Peyer's patch (tissue), 4 donors: ENCODE measurements around the gene ELMO1. TPM values are rescaled to one million over a fixed set of nuclear protein-coding genes. Genes with fewer than 3 reads are reported as not detected.

Experiments used
- DNase-seq, 3 donors: peaks; one replicate each; pipeline ENCODE4 v3.0.0-alpha.2; 2017 to 2019
- H3K27ac ChIP-seq, 4 donors: fragments of 200-600 bp; sonication (generic); one replicate each; pipeline ENCODE4 v1.5.1; 2016 to 2019
- H3K27me3 ChIP-seq, 2 donors: fragments of 200-600 bp; sonication (generic); one replicate each; pipeline ENCODE4 v1.5.1; 2019
- H3K36me3 ChIP-seq, 3 donors: fragments of 200-600 bp; sonication (generic); one replicate each; pipeline ENCODE4 v1.5.1; 2016 to 2019
- H3K4me1 ChIP-seq, 4 donors: fragments of 200-600 bp; sonication (generic); one replicate each; pipeline ENCODE4 v1.5.1; 2016 to 2019
- H3K4me3 ChIP-seq, 4 donors: fragments of 200-600 bp; sonication (generic); 1 replicate in 3 of 4; 2 replicates in 1 of 4; pipeline ENCODE4 v1.5.1; 2016 to 2019; ENCODE audit warnings: mild to moderate bottlenecking in 1 of 4
- H3K9me3 ChIP-seq, 4 donors: fragments of 200-600 bp; sonication (generic); one replicate each; pipeline ENCODE4 v1.5.1; 2016 to 2019; ENCODE audit warnings: mild to moderate bottlenecking in 1 of 4
- CTCF ChIP-seq, 6 experiments: fragments of 450-650 bp in 4 of 6; fragments of 200-600 bp in 2 of 6; sonication (generic) in 1 of 6; IDR thresholded peaks; one replicate each; pipeline ENCODE4 v1.5.1; 2017 to 2019; ENCODE audit warnings: antibody characterized with exemption in 6 of 6, mild to moderate bottlenecking in 3 of 6, moderate library complexity in 1 of 6
- POLR2A ChIP-seq, 2 donors: fragments of 450-650 bp; IDR thresholded peaks; one replicate each; pipeline ENCODE4 v1.5.1; 2017; ENCODE audit warnings: antibody characterized with exemption in 2 of 2, mild to moderate bottlenecking in 2 of 2, moderate library complexity in 2 of 2
- total RNA-seq, 4 donors: library from RNA; depleted of rRNA; stranded (reverse); fragments of >200 nt; gene quantifications; one replicate each; pipeline ENCODE4 v1.1.0, GENCODE V29; 2016

The ELMO1 gene
- total RNA-seq, 4 donors from 2014 or later, result 43.1 to 381 (median 72.2) TPM

- H3K27ac ChIP-seq, result no peak overlapping the region
- TF ChIP-seq CTCF (IDR thresholded peaks at IDR 0.05) (no peak), POLR2A (IDR thresholded peaks at IDR 0.05) (no peak)
- peaks cover 0 to 11% (median 0%) of the 10 kb centered on the region in 4 donors for H3K4me1 ChIP-seq
- H3K27me3 ChIP-seq, result no peaks in the 10 kb centered on the region
- DNase-seq, result no peak
- no peak overlapping the region for H3K4me3 ChIP-seq
- no peaks in the 10 kb centered on the region for H3K9me3 ChIP-seq
- H3K36me3 ChIP-seq, result no peaks in the 10 kb centered on the region
These were observed 463.9 kb downstream of the ELMO1 start for GRCh38 chr7:36984710-36985312.

- peaks cover 0 to 11% (median 0%) of the 10 kb centered on the region in 4 donors for H3K4me1 ChIP-seq
- no peak overlapping the region for H3K27ac ChIP-seq
- no peak overlapping the region for H3K4me3 ChIP-seq
- no peak for TF ChIP-seq CTCF (IDR thresholded peaks at IDR 0.05)
- TF ChIP-seq POLR2A (IDR thresholded peaks at IDR 0.05), result no peak
- no peaks in the 10 kb centered on the region for H3K27me3 ChIP-seq
- H3K9me3 ChIP-seq, result no peaks in the 10 kb centered on the region
- H3K36me3 ChIP-seq, result no peaks in the 10 kb centered on the region
- DNase-seq, result no peak
These were observed 464.6 kb downstream of the ELMO1 start for GRCh38 chr7:36984041-36984521.

- no peaks in the 10 kb centered on the region for H3K9me3 ChIP-seq
- DNase-seq, result no peak
- no peak overlapping the region for H3K27ac ChIP-seq
- no peaks in the 10 kb centered on the region for H3K27me3 ChIP-seq
- H3K4me3 ChIP-seq, result no peak overlapping the region
- H3K36me3 ChIP-seq, result no peaks in the 10 kb centered on the region
- TF ChIP-seq POLR2A (IDR thresholded peaks at IDR 0.05), result no peak
- TF ChIP-seq CTCF (IDR thresholded peaks at IDR 0.05), result no peak
- H3K4me1 ChIP-seq, result peaks cover 0 to 11% (median 0%) of the 10 kb centered on the region in 4 donors
These were observed 465.9 kb downstream of the ELMO1 start for GRCh38 chr7:36982766-36983165.

GRCh38 chr7:36979810-36980248, 468.8 kb downstream of the ELMO1 start:
- Histone ChIP-seq H3K4me3 (no peak overlapping the region), H3K27ac (no peak overlapping the region), H3K36me3 (no peaks in the 10 kb centered on the region), H3K9me3 (no peaks in the 10 kb centered on the region), H3K27me3 (no peaks in the 10 kb centered on the region), H3K4me1 (peaks cover 0 to 5% (median 0%) of the 10 kb centered on the region in 4 donors)
- TF ChIP-seq POLR2A (IDR thresholded peaks at IDR 0.05) (no peak), CTCF (IDR thresholded peaks at IDR 0.05) (no peak)
- DNase-seq, result no peak

- H3K4me1 ChIP-seq, result no peaks in the 10 kb centered on the region
- no peak for TF ChIP-seq POLR2A (IDR thresholded peaks at IDR 0.05)
- no peak for TF ChIP-seq CTCF (IDR thresholded peaks at IDR 0.05)
- H3K9me3 ChIP-seq, result no peaks in the 10 kb centered on the region
- no peak for DNase-seq
- no peak overlapping the region for H3K27ac ChIP-seq
- no peaks in the 10 kb centered on the region for H3K36me3 ChIP-seq
- H3K27me3 ChIP-seq, result no peaks in the 10 kb centered on the region
- H3K4me3 ChIP-seq, result no peak overlapping the region
These were observed 470.2 kb downstream of the ELMO1 start for GRCh38 chr7:36978461-36978860.
